K562 (cell line): Measurements from ENCODE around the gene SRPK2. TPM values are rescaled to one million over a fixed set of nuclear protein-coding genes. Genes with fewer than 3 reads are reported as not detected.

Experiments used
- BCL6 ChIP-seq: fragments of 250-450 bp; sonication (Bioruptor Pico); IDR thresholded peaks from 2 replicates; pipeline ENCODE4 v1.4.0; 2020
- BHLHE40 ChIP-seq: IDR thresholded peaks from 2 replicates; pipeline ENCODE4 v1.6.1; 2011; ENCODE audit warnings: low read length, improper control_type of control experiment
- CHD2 ChIP-seq: IDR thresholded peaks from 2 replicates; pipeline ENCODE4 v1.6.1; 2011; ENCODE audit warnings: low read depth, low read length
- CTBP1 ChIP-seq: fragments of 450-650 bp; IDR thresholded peaks from 2 replicates; pipeline ENCODE4 v1.6.1; 2016; ENCODE audit warnings: borderline replicate concordance
- DMBX1 ChIP-seq: fragments of 250-450 bp; sonication (Bioruptor Pico); IDR thresholded peaks from 2 replicates; pipeline ENCODE4 v1.8.0; 2022; ENCODE audit warnings: inconsistent platforms, mild to moderate bottlenecking, moderate library complexity, borderline replicate concordance
- ERF ChIP-seq: fragments of 450-650 bp; formaldehyde crosslinking; IDR thresholded peaks from 2 replicates; pipeline ENCODE4 v1.4.0; 2020; ENCODE audit warnings: mild to moderate bottlenecking, mixed read lengths
- GATA2 ChIP-seq: sonication (generic); formaldehyde crosslinking; IDR thresholded peaks from 2 replicates; pipeline ENCODE4 v1.4.0; 2020; ENCODE audit warnings: mild to moderate bottlenecking, missing genetic modification reagents
- MAFG ChIP-seq: fragments of 450-650 bp; conservative IDR thresholded peaks from 2 replicates; pipeline ENCODE4 v1.6.1; 2016; ENCODE audit warnings: missing genetic modification characterization, missing compliant biosample characterization
- MBD2 ChIP-seq: sonication (generic); IDR thresholded peaks from 2 replicates; pipeline ENCODE4 v1.6.1; 2016; ENCODE audit warnings: low read depth, borderline replicate concordance
- NEUROD1 ChIP-seq: fragments of 150-350 bp; IDR thresholded peaks from 2 replicates; pipeline ENCODE4 v1.6.1; 2014; ENCODE audit warnings: borderline replicate concordance, low read length, low read depth; ENCODE audit not compliant: partially characterized antibody
- NFYB ChIP-seq: IDR thresholded peaks from 2 replicates; pipeline ENCODE4 v1.6.1; 2011; ENCODE audit warnings: mild to moderate bottlenecking, moderate library complexity; ENCODE audit not compliant: insufficient read length; ENCODE audit errors: extremely low read depth
- NR2C2 ChIP-seq, 2 experiments: fragments of 200-800 bp in 1 of 2; sonication (Bioruptor generic) in 1 of 2; sonication (generic) in 1 of 2; formaldehyde crosslinking in 1 of 2; IDR thresholded peaks; 2 replicates each; pipeline versions ENCODE4 v1.6.1 to v1.8.0; 2016 to 2022; ENCODE audit warnings: mild to moderate bottlenecking in 1 of 2, missing compliant biosample characterization in 1 of 2, missing genetic modification characterization in 1 of 2, missing genetic modification reagents in 1 of 2
- POLR2AphosphoS2 ChIP-seq: IDR thresholded peaks from 2 replicates; pipeline ENCODE4 v1.6.1; 2012; ENCODE audit warnings: low read length, improper control_type of control experiment
- SETDB1 ChIP-seq: IDR thresholded peaks from one replicate; pipeline ENCODE4 v1.6.1; 2012; ENCODE audit warnings: low read length, control low read depth, inconsistent platforms
- SMC3 ChIP-seq: conservative IDR thresholded peaks from 2 replicates; pipeline ENCODE4 v1.6.1; 2011; ENCODE audit warnings: low read depth, low read length, improper control_type of control experiment; ENCODE audit not compliant: insufficient read depth
- TCFL5 ChIP-seq: fragments of 250-450 bp; sonication (Bioruptor Pico); conservative IDR thresholded peaks from 2 replicates; pipeline ENCODE4 v1.6.1; 2021; ENCODE audit warnings: mild to moderate bottlenecking, moderate library complexity, matching md5 sums
- TFAM ChIP-seq: fragments of 250-450 bp; sonication (Bioruptor Pico); conservative IDR thresholded peaks from 2 replicates; pipeline ENCODE4 v1.5.0; 2021; ENCODE audit warnings: mild to moderate bottlenecking, moderate library complexity
- WHSC1 ChIP-seq: IDR thresholded peaks from one replicate; pipeline ENCODE4 v1.6.1; 2012; ENCODE audit warnings: low read length, control low read depth, inconsistent platforms
- YY1 ChIP-seq, 3 experiments: IDR thresholded peaks; 2 replicates each; pipeline ENCODE4 v1.6.1; 2011; ENCODE audit warnings: low read length in 2 of 3, mild to moderate bottlenecking in 2 of 3, moderate library complexity in 2 of 3, borderline replicate concordance in 1 of 3, control low read depth in 1 of 3, low read depth in 1 of 3; ENCODE audit not compliant: insufficient read depth in 3 of 3, insufficient replicate concordance in 2 of 3, control insufficient read depth in 1 of 3, insufficient read length in 1 of 3; ENCODE audit errors: extremely low read depth in 1 of 3
- ZEB2 ChIP-seq: fragments of 450-650 bp; IDR thresholded peaks from 2 replicates; pipeline ENCODE4 v1.6.1; 2016
- ZNF668 ChIP-seq: fragments of 250-450 bp; sonication (Bioruptor Pico); IDR thresholded peaks from 2 replicates; pipeline ENCODE4 v1.8.0; 2022; ENCODE audit warnings: mild to moderate bottlenecking, inconsistent platforms
- polyA plus RNA-seq, 8 experiments: library from polyadenylated mRNA; depleted of rRNA in 4 of 8; stranded (reverse) in 5 of 8; unstranded in 3 of 8; fragments of >200 nt; fragmentation: Nextera tagmentation in 2 of 8; fragmentation: Illumina TruSeq in 1 of 8; extraction: Ambion mirVana in 2 of 8; extraction: Trizol in 1 of 8; gene quantifications; 2 replicates each; pipeline versions ENCODE4 v1.2.1 to v1.2.3, GENCODE V29; 2011 to 2014; ENCODE audit warnings: inconsistent platforms in 1 of 8, missing spikeins in 1 of 8
- total RNA-seq, 7 experiments: library from RNA; depleted of rRNA in 6 of 7; stranded (reverse); fragments of >200 nt in 6 of 7; fragmentation: Illumina TruSeq in 2 of 7; extraction: Trizol in 2 of 7; gene quantifications; 2 replicates each; pipeline versions ENCODE4 v1.2.1 to v1.2.3, GENCODE V29; 2011 to 2021; ENCODE audit warnings: low replicate concordance in 1 of 7
- TF ChIP-seq, protein P1 (sequence below): sonication (generic); formaldehyde crosslinking; IDR thresholded peaks from 2 replicates; pipeline ENCODE4 v1.5.0; 2020; ENCODE audit warnings: missing genetic modification reagents
- TF ChIP-seq, protein P2 (sequence below): sonication (generic); formaldehyde crosslinking; IDR thresholded peaks from 2 replicates; pipeline ENCODE4 v1.8.0; 2022; ENCODE audit warnings: mild to moderate bottlenecking, missing genetic modification reagents
- TF ChIP-seq, protein P3 (sequence below), 2 experiments: fragments of 450-650 bp in 1 of 2; sonication (generic) in 1 of 2; formaldehyde crosslinking in 1 of 2; IDR thresholded peaks in 1 of 2; conservative IDR thresholded peaks in 1 of 2; 2 replicates each; pipeline versions ENCODE4 v1.6.1 to v1.8.1; 2016 to 2023; ENCODE audit warnings: mild to moderate bottlenecking in 2 of 2, moderate library complexity in 2 of 2, inconsistent platforms in 1 of 2, missing genetic modification reagents in 1 of 2
- TF ChIP-seq, protein P4 (sequence below): sonication (generic); formaldehyde crosslinking; IDR thresholded peaks from 2 replicates; pipeline ENCODE4 v1.9.0; 2022; ENCODE audit warnings: mild to moderate bottlenecking, missing genetic modification reagents

Gene SRPK2
- total and polyA plus RNA-seq, 9 of the 15 experiments (the other 6 are each of a cell fraction or from before 2014, with no cell fraction given): 21.5 to 44.7 (median 33.3) TPM

DNA sequence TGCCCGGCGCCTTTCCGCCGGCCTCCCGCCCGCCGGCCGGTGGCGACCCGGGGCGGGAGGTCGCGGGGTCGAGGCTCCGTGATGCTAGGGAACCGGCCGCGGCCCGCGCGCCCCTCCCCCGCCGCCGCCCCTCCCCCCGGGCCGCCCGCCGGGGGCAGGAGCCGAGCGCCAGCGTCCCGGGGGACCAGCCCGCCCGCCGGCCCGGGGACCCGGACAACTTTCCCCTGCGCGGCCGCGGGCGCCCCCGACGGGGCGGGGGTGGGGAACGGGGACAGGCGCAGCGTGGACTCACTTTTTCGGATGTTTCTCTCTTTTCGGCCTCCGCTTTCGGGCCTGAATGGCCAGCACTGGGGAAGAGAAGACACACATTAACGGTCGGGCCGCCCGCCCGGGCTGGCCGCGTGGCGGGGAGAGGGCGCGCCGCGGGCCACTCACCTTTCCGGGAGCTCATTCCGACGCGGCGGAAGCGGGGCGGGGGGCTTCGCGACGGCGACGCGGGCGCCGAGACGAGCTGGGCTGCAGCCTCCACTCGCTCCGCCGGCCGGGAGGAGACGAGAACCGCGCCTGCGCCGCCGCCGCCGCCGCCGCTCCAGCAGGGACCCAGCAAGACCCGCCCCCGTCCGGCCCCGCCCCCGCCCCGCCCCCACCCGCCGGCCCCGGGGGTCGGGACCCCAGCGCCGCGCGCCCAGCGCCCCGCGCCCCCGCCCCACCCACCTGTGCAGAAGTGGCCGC, at the start of gene SRPK2 (continued):
- TF ChIP-seq, protein P1, sequence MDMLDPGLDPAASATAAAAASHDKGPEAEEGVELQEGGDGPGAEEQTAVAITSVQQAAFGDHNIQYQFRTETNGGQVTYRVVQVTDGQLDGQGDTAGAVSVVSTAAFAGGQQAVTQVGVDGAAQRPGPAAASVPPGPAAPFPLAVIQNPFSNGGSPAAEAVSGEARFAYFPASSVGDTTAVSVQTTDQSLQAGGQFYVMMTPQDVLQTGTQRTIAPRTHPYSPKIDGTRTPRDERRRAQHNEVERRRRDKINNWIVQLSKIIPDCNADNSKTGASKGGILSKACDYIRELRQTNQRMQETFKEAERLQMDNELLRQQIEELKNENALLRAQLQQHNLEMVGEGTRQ (CRISPR knock-in tag): no peak
- TF ChIP-seq SMC3 (no peak), YY1 (IDR thresholded peaks at IDR 0.05; ENCODE audit: borderline replicate concordance in 1 of 3, control insufficient read depth in 1 of 3, extremely low read depth in 1 of 3, insufficient read depth in 3 of 3, insufficient read length in 1 of 3, insufficient replicate concordance in 2 of 3, low read depth in 1 of 3, low read length in 2 of 3) (peak in 1 of 3 experiments; percentile 33), WHSC1 (no peak), NFYB (no peak), MAFG (no peak), CTBP1 (no peak), TFAM (no peak), BHLHE40 (no peak), DMBX1 (no peak), CHD2 (no peak), TCFL5 (CRISPR knock-in tag) (no peak), ERF (CRISPR knock-in tag) (no peak), NR2C2 (CRISPR knock-in tag; IDR thresholded peaks at IDR 0.05) (no peak), NR2C2 (tag; IDR thresholded peaks at IDR 0.05) (peak; percentile 64; the same call in 1 of the 2 replicates), ZNF668 (no peak), GATA2 (CRISPR knock-in tag) (no peak), MBD2 (no peak), ZEB2 (no peak), SETDB1 (no peak), BCL6 (CRISPR knock-in tag) (no peak), POLR2AphosphoS2 (no peak), NEUROD1 (no peak)
- TF ChIP-seq, protein P2, sequence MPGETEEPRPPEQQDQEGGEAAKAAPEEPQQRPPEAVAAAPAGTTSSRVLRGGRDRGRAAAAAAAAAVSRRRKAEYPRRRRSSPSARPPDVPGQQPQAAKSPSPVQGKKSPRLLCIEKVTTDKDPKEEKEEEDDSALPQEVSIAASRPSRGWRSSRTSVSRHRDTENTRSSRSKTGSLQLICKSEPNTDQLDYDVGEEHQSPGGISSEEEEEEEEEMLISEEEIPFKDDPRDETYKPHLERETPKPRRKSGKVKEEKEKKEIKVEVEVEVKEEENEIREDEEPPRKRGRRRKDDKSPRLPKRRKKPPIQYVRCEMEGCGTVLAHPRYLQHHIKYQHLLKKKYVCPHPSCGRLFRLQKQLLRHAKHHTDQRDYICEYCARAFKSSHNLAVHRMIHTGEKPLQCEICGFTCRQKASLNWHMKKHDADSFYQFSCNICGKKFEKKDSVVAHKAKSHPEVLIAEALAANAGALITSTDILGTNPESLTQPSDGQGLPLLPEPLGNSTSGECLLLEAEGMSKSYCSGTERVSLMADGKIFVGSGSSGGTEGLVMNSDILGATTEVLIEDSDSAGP (CRISPR knock-in tag): no peak
- TF ChIP-seq, protein P3, sequence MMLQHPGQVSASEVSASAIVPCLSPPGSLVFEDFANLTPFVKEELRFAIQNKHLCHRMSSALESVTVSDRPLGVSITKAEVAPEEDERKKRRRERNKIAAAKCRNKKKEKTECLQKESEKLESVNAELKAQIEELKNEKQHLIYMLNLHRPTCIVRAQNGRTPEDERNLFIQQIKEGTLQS (IDR thresholded peaks at IDR 0.05): no peak
- TF ChIP-seq, protein P3 (CRISPR knock-in tag; conservative IDR thresholded peaks at IDR 0.05): no peak
- TF ChIP-seq, protein P4, sequence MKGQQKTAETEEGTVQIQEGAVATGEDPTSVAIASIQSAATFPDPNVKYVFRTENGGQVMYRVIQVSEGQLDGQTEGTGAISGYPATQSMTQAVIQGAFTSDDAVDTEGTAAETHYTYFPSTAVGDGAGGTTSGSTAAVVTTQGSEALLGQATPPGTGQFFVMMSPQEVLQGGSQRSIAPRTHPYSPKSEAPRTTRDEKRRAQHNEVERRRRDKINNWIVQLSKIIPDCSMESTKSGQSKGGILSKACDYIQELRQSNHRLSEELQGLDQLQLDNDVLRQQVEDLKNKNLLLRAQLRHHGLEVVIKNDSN (CRISPR knock-in tag): no peak
